ACHN (cell line): ENCODE data around the gene XAB2.
"Not testable (repeated sequence)": the region's sequence is repeated elsewhere in the genome, so short reads cannot be mapped to it uniquely, and the experiment has no call there.

ENCODE experiments used
- DNase-seq: peaks from one replicate; pipeline ENCODE4 v3.0.0-alpha.2; 2015
- in situ Hi-C: cut with HindIII; loops from 2 replicates; pipeline ENCODE4 v1.10.0; 2017; ENCODE audit warnings: low sequenced_read_pairs, low pct_ligation_motif_present, low pct_unique_long_range_greater_than_20kb

Gene XAB2

DNA sequence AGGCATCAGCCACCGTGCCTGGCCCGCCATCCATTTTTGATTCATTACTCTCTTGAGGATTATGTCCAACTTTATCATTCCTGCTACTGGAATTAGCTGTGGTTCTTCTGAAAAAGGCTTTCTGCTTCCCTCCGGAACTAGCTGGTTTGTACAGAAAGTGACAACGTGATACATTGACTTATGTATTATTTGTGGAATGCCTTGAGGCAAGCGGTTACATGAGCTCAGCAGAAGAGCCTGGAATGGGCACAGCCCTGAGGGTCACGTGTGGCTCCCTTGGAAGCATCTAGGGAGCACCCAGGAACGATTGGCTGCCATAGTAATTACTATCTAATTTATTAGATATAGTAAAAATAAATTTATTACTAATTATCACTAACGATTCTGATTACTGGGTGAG lies 25.1 kb upstream of the XAB2 start:
- no peak for DNase-seq
- in situ Hi-C loops, result no loop called here

DNA sequence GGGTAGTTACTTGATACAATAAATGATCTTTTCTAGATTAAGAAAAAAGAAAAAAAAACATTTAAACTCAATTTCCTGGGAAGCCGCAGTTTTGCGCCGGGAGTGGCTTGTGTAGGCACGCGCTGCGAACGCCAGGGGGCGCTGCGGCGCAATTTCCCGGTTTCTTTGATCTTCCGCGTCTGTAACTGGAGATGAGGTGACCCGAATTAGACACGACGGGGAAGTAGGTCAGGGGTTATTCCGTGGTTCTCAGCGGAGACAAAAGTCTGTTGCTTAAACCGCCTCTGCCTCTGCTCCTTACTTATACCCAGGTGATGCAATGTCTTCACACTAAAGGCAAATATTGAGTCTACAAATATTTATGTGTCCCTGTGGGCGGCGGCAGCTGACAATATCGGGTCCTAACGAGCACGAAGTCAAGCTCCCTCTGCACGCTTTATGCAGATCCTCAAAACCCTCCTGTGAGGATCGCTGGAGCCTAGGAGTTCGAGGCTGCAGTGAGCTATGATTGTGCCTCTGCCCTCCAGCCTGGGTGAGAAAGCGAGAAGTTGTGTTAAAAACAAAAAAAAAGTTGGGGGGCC lies 22.8 kb upstream of the XAB2 start:
- DNase-seq, result peak; percentile 63
- in situ Hi-C loops, result no loop called here

DNA sequence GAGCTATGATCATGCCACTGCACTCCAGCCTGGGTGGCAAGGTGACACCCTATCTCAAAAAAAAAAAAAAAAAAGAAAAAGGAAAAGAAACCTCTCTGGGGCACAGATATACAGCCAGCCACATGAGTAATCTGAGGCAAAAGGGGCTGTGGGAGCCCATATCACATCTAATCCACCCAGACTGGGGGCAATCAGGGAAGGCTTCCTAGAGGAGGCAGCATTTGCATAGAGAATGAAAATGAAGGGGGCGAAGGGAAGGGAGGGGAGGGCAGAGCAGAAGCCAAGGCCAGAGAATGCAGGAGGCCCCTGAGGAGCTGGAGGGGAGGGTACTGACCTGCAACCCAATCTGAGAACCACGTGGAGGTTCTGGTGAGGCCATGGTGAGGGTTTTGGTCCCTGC lies 20.8 kb upstream of the XAB2 start:
- no peak for DNase-seq
- in situ Hi-C loops, result no loop called here

DNA sequence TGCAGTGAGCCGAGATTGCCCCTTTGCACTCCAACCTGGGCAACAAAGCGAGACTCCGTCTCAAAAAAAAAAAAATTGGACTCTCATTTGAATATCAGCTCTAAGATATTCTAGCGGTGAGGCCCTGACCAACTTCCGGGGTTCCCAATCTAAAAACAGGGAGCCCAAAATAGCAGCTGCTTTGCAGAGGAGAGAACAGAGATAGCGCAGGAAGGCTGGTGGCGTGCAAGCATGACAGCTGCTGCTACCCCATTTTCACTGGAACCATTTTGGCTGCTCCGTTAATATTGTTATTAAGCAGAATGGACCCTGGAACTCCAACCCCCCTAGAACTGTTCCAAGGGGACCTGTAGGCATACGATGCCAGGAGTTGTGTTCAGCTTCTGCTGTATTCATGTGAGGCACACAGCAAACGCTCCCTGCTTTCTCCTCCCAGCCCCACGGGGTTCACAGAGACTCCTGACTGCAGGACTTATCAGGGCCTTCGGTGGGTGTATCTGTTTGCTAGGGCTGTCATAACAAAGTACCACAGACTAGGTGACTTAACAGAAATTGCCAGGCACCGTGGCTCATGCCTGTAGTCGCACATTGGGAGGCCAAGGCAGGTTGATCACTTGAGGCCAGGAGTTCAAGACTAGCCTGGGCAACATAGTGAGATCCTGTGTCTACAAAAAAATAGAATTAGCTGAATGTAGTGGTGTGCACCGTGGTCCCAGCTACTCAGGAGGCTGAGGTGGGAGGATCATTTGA lies 19.1 kb upstream of the XAB2 start:
- no peak for DNase-seq
- in situ Hi-C loops, result no loop called here

DNA sequence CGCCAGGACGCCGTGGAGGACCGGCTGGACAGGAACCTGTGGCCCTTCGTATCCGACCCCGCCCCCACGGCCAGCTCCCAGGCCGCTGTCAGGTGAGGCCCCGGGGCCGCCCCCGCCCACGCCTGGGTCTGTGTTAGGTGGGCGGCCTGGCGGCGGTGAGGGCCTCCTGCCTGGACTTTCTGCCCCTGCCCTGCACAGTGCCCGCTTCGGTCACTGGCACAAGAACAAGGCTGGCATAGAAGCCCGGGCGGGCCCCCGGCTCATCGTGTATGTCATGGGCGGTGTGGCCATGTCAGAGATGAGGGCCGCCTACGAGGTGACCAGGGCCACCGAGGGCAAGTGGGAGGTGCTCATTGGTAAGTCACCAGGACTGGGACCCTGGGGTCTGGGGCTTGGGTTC lies 17.8 kb upstream of the XAB2 start:
- no peak for DNase-seq
- in situ Hi-C loops, result no loop called here

DNA sequence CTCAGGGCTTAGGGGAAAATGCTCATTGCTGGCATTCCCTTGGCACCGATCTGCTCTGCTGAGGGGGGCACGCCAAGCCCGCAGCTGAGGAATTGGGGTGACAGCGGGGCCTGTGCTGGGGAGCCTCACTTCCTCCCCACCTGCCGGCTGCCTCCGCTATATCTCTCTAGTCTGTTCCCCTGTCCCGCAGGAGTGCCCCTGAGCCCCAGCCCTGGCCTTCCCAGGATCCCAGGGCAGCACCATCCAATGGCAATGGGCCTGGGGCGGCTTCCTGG lies 17.0 kb upstream of the XAB2 start:
- in situ Hi-C loops, result no loop called here
- DNase-seq, result no peak

DNA sequence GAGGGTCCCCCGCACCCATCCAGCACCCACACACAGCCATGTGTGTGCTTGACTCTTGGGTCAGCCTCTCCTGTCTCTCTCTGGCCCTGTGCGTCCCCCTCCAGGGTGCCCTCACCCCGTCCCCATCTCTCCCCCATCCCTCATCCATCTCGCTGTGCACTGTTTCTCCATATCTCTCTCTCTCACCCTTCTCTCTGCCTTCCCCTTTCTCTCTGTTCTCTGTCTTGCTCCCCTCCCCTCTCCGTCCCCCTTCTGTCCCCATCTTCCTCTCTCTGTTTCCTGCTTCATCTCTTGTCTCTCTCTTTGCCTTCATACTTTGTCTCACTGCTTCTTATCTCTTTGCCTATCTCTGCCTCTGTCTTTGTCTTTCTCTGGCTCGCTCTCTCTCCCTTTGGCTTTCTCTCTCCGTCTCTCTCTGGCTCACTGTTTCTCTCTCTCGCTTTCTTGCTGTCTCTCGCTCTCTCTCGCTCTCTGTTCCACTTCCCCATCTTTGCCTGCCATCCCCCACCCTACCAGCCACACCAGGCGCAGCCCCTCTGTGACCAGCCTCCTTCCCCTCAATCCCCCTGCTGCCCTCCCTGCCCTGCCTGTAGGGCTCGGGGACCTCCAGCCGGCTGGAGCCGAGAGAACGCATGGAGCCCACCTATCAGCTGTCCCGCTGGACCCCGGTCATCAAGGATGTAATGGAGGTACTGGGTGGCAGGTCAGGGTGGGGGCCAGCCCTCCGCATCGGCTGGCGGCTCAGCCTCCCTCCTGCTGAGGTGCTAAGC lies 16.5 kb upstream of the XAB2 start:
- DNase-seq, result no peak
- in situ Hi-C loops, result no loop called here

DNA sequence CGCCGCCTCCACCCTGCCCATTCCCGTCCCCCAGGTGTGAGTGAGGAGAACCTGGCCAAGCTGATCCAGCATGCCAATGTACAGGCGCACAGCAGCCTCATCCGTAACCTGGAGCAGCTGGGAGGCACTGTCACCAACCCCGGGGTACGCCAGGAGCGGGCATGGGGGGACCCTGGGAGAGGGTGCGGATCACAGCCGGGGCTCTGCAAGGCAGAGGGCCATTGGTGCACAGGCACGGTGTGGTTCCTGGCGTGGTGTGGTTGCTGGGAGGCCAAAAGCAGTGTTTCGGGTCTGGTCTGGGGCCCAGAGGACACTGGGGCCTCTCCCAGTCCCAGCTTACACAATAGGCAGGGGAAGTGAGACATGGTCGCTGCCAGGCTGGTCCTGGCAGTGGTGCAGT lies 15.8 kb upstream of the XAB2 start:
- in situ Hi-C loops, result no loop called here
- no peak for DNase-seq

DNA sequence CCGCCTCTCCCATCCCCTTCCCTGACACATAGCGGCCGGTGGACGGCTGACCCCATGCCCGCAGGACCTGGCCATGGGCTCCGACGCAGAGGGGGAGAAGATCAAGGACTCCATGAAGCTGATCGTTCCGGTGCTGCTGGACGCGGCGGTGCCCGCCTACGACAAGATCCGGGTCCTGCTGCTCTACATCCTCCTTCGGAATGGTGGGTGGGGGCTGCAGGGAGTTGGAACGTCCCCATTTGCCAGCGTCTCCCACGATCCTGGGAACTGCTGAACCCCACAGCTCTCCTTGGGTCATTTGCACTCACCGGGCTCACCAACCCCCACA lies 15.2 kb upstream of the XAB2 start:
- in situ Hi-C loops, result no loop called here

DNA sequence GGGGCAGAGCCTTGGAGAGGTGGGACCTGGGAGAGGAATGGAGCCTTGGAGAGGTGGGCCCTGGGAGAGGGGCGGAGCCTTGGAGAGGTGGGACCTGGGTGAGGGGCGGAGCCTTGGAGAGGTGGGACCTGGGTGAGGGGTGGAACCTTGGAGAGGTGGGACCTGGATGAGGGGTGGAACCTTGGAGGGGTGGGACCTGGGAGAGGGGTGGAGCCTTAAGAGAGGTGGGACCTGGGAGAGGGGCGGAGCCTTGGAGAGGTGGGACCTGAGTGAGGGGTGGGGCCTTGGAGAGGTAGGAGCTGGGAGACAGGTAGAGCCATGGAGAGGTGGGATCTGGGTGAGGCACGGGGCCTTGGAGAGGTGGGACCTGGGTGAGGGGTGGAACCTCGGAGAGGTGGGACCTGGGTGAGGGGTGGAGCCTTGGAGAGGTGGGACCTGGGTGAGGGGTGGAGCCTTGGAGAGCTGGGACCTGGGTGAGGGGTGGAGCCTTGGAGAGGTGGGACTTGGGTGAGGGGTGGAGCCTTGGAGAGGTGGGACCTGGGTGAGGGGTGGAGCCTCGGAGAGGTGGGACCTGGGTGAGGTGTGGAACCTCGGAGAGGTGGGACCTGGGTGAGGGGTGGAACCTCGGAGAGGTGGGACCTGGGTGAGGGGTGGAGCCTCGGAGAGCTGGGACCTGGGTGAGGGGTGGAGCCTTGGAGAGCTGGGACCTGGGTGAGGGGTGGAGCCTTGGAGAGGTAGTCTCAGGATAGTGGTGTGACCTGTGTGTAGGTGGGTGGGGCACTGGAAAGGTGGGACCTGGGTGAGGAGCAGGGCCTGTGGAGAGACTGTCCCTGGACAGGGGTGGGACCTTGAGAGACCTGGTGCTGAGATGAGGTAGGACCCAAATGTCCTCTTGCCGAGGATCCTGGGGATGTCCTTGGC lies 14.5 kb upstream of the XAB2 start:
- DNase-seq, in situ Hi-C loops: not testable (repeated sequence)

More for the DNA sequence above, 15.2 kb upstream of the XAB2 start:
- DNase-seq, result no peak

DNA sequence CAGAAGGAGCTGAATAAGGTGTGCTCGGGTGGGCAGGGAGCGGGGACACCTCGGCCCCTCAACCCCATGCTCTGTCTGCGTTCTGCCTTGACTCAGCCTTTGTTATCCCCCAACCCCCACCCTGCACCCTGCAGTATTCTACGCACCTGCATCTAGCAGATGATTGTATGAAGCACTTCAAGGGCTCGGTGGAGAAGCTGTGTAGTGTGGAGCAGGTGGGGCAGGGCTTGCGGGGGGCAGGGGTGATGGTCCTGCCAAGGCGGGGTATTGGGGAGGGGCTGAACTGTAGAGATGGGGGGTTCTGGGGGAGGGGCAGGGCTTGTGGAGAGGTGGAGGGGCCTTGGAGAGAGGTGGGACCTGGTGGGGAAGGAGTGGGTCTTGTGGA lies 13.7 kb upstream of the XAB2 start:
- no peak for DNase-seq
- in situ Hi-C loops, result no loop called here

DNA sequence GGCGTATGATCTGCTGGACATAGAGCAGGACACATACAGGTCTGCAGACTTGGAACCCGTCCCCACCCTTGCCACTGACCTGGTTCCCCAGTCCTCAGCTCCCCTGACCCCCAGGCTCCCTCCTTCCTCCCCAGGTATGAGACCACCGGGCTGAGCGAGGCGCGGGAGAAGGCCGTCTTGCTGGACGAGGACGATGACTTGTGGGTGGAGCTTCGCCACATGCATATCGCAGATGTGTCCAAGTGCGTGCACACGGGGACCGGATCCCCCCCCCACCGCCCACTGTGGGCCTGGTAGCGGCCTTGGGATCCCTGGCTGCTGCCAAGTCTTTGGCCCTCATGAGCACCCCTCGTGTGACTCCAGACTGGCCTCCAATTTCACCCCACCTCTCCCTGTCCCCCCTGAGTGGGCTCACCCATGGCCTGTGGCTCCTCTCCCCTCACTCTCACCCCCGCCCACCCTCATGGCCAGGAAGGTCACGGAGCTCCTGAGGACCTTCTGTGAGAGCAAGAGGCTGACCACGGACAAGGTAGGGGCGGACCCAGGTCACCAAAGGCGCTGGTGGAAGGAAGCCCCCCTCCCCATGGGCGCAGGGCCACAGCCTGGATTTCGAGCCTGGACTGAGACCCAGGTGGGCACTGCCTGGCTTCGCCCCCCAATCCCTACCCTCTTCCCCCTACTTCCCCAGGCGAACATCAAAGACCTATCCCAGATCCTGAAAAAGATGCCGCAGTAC lies 13.1 kb upstream of the XAB2 start:
- in situ Hi-C loops, result no loop called here
- DNase-seq, result no peak

DNA sequence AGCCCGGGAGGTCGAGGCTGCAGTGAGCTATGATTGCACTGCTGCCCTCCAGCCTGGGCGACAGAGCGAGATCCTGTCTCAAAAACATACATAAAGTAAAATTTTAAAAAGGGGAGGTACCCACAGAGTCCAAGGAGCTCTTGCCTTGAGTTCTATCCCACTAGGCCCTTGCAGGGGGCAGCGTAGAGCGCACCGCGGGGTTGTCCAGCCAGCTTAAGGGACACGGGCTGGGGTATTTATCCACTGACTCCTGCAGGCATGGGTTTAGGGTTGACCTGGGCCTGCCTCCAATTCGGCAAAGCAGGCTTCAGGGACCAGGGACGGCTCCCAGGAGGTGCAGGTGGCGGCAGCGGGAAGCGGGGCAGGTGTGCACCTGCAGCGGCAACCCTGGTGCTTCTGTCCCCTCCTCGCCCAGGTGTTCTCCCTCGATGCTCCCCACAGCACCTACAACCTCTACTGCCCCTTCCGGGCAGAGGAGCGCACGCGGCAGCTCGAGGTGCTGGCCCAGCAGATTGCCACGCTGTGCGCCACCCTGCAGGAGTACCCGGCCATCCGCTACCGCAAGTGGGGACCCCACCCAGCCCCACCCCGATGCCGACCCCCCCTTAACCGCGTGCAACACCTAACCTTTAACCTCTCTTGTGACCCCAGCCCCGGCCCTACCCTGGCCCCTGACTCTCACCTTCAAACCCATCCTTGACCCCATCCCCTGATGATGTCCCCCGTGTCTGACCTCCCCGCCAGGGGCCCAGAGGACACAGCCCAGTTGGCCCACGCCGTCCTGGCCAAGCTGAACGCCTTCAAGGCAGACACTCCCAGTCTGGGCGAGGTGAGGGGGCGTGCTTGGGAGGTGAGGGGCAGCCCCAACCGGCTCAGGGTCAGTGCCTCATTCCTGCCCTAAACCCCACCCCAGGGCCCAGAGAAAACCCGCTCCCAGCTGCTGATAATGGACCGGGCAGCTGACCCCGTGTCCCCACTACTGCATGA lies 12.2 kb upstream of the XAB2 start:
- no peak for DNase-seq
- in situ Hi-C loops, result no loop called here

DNA sequence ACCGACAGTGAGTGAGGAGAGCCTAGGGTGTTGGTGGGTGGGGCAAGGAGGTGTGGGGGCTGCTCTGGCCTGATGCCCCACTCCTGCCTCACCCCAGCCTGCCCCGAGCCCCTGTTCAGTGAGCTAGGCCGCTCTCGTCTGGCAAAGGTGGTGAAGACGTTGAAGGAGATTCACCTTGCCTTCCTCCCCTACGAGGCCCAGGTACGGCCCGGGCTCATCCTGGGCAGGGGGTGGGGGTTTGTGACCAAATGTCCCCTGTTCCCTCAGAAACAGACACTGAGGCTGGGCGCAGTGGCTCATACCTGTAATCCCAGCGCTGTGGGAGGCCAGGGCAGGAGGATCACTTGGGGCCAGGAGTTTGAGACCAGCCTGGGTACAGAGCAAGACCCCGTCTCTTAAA lies 11.5 kb upstream of the XAB2 start:
- in situ Hi-C loops, result no loop called here
- DNase-seq, result no peak

DNA sequence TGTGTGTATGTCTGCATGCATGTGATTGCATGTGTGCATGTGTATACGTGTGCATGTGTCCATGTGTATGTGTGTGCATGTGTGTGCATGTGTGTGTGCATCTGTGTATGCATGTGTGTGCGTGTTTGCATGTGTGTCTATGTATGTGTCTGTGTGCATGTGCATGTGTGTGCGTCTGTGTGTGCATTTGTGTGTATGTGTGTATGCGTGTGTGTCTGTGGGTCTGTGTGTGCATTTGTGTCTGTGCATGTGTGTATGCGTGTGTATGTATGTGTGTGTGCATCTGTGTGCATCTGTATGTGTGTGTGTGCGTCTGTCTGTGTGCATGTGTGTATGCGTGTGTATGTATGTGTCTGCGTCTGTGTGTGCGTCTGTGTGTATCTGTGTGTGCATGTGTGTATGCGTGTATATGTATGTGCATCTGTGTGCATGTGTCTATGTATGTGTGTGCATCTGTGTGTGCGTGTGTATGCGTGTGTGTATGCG lies 10.6 kb upstream of the XAB2 start:
- no peak for DNase-seq
- in situ Hi-C loops, result no loop called here

DNA sequence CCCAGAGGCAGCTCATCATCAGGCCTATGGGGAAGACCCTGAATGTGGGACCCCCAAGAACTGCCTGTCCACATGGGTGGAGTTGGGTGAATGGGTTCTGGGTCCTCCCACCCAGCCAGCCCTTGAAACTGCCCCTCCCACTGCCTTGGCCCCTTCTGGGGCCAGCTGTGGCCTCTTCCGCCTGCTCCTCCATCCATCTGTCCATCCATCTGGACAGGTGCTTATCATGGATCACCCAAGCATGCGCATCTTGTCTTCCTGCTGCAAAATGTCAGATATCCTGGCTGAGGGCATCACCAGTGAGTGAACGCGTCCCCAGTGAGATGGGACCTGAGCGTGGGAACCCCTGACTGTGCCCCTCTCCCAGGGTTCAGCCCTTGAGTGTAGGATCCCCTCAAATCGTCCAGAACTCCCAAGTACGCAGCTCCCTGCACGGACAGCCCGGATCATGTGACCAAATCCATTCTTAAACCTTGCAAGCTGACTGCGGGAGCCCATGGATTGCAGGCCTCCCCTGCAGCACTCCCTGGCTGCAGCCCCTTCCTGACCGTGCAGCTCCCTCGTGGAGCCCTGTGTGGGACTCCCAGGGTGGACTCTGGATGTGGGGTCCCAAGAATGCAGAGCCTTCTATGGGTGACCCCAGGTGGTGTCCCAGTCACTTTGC lies 9.6 kb upstream of the XAB2 start:
- in situ Hi-C loops, result no loop called here
- DNase-seq, result no peak
